Colonic mucosa (tissue), 4 donors: ENCODE results near the gene CDKN2AIP. TPM values are rescaled to one million over a fixed set of nuclear protein-coding genes. Genes with fewer than 3 reads are reported as not detected.

Source experiments
- DNase-seq: peaks from one replicate; pipeline ENCODE4 v3.0.0-alpha.2; 2020
- H3K27ac ChIP-seq: fragments of 200-600 bp; one replicate; pipeline ENCODE4 v1.8.0; 2021
- H3K27me3 ChIP-seq: fragments of 200-600 bp; one replicate; pipeline ENCODE4 v1.8.0; 2021
- H3K36me3 ChIP-seq: fragments of 200-600 bp; one replicate; pipeline ENCODE4 v1.8.0; 2021
- H3K4me1 ChIP-seq: fragments of 200-600 bp; one replicate; pipeline ENCODE4 v1.8.0; 2021; ENCODE audit warnings: mild to moderate bottlenecking
- H3K4me3 ChIP-seq: fragments of 200-600 bp; one replicate; pipeline ENCODE4 v1.8.0; 2021
- H3K9ac ChIP-seq, 2 donors: one replicate each; pipeline ENCODE4 v1.7.0; 2013; ENCODE audit warnings: control low read depth in 2 of 2, low read depth in 2 of 2, low read length in 2 of 2
- H3K9me3 ChIP-seq: fragments of 200-600 bp; one replicate; pipeline ENCODE4 v1.8.0; 2021
- CTCF ChIP-seq: fragments of 200-600 bp; IDR thresholded peaks from one replicate; pipeline ENCODE4 v1.8.0; 2022; ENCODE audit warnings: antibody characterized with exemption, mild to moderate bottlenecking
- intact Hi-C: fragments of 100-400 bp; cut with DNase I; formaldehyde crosslinking; loops from one replicate; pipeline ENCODE4 v1.14.1; 2022
- total RNA-seq, 2 donors: library from RNA; stranded (reverse); fragmentation: NEBNext Ultra II Directional in 1 of 2; extraction: Animal tissue kit (Norgen Biotek cat#: 25700) in 1 of 2; gene quantifications; one replicate each; pipeline ENCODE4 v1.2.1, GENCODE V29; 2021
- donor health status: healthy.
- donor health status: DM: no; HTN: no; CAD: no.
- donor health status: DM: no; HTN: no; CAD: no.

The CDKN2AIP gene
- total RNA-seq, 2 donors from 2014 or later: 17.5 to 23.5 TPM

- no peak for TF ChIP-seq CTCF
- Histone ChIP-seq H3K4me3 (no peak overlapping the region), H3K27me3 (no peaks in the 10 kb centered on the region), H3K4me1 (peaks cover 4% of the 10 kb centered on the region), H3K27ac (peak overlapping the region; percentile 93), H3K9ac (peak overlapping the region in 1 of 2 donors; percentile 71), H3K36me3 (no peaks in the 10 kb centered on the region), H3K9me3 (no peaks in the 10 kb centered on the region)
- DNase-seq: peak; percentile 68
- intact Hi-C loops: no loop called here
Observed at GRCh38 chr4:183438458-183439113, 5.8 kb upstream of the CDKN2AIP start.

- no peak for TF ChIP-seq CTCF
- H3K27ac ChIP-seq: peak overlapping the region; percentile 46
- peaks cover 4% of the 10 kb centered on the region for H3K4me1 ChIP-seq
- DNase-seq: peak; percentile 53
- no peaks in the 10 kb centered on the region for H3K27me3 ChIP-seq
- no peak overlapping the region for H3K4me3 ChIP-seq
- intact Hi-C loops: no loop called here
- H3K36me3 ChIP-seq: peaks cover 3% of the 10 kb centered on the region
- H3K9ac ChIP-seq: peak overlapping the region in 1 of 2 donors; percentile 24
- H3K9me3 ChIP-seq: no peaks in the 10 kb centered on the region
Observed at GRCh38 chr4:183441276-183441675, 3.2 kb upstream of the CDKN2AIP start.

GRCh38 chr4:183443655-183444213 is 702 bp upstream of the CDKN2AIP start:
- DNase-seq: no peak
- Histone ChIP-seq H3K27me3 (no peaks in the 10 kb centered on the region), H3K9ac (peak overlapping the region; percentile 95 to 99), H3K36me3 (peaks cover 13% of the 10 kb centered on the region), H3K4me3 (peak overlapping the region; percentile 72), H3K4me1 (peaks cover 14% of the 10 kb centered on the region), H3K9me3 (no peaks in the 10 kb centered on the region), H3K27ac (peak overlapping the region; percentile 94)
- no peak for TF ChIP-seq CTCF
- intact Hi-C loops: no loop called here

- Histone ChIP-seq H3K4me1 (peaks cover 14% of the 10 kb centered on the region), H3K27me3 (no peaks in the 10 kb centered on the region), H3K36me3 (peaks cover 13% of the 10 kb centered on the region), H3K4me3 (peak overlapping the region; percentile 72), H3K27ac (peak overlapping the region; percentile 94), H3K9me3 (no peaks in the 10 kb centered on the region), H3K9ac (peak overlapping the region; percentile 95 to 99)
- no peak for TF ChIP-seq CTCF
- intact Hi-C loops: no loop called here
- DNase-seq: peak; percentile 54
Observed at GRCh38 chr4:183445097-183445428, 627 bp downstream of the CDKN2AIP start.

GRCh38 chr4:183447646-183448045 is 3.2 kb downstream of the CDKN2AIP start:
- Histone ChIP-seq H3K36me3 (peaks cover 13% of the 10 kb centered on the region), H3K4me3 (no peak overlapping the region), H3K27ac (no peak overlapping the region), H3K9ac (no peak overlapping the region), H3K4me1 (peaks cover 10% of the 10 kb centered on the region), H3K27me3 (no peaks in the 10 kb centered on the region), H3K9me3 (no peaks in the 10 kb centered on the region)
- TF ChIP-seq CTCF: no peak
- intact Hi-C loops: no loop called here
- no peak for DNase-seq
